ENCODE results near the gene GBP7. TPM values are rescaled to one million over a fixed set of nuclear protein-coding genes. Genes with fewer than 3 reads are reported as not detected.

The GBP7 gene
- total RNA-seq, 4 donors from 2014 or later: not detected

DNA sequence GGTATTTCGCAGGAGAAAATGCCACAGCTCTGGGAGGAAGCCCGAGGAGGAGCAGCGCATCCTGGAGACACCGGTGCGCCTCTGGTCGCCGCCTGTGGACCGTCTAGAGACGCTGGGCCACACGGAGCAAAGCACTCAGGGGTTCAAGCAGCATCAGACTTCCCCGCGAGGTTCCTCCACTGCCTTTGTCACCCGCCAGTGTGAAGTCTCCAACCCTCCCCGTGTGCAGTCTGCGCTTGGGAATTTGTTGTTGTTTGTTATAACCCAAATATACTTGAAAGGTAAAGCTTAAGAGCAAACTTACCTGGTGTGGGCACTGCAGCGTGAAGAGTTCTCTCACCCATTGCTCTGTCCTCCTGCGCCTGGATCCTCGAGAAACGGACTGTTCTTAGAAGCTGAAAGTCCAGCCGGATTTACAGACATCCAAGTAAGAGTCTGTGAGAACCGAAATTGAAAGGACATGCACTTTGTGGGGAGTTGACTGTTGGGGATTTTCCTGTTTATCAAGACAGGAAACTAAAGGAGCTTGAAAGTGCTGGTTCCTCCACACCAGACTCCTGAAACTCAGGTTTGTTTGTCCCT lies 22.8 kb upstream of the GBP7 start, which contains the start of gene GBP4:
GBP4 (minus strand) TSS at position 452 of the 582 bp plus-strand sequence; CDS start at position 344, 108 bp downstream.
- no peak for DNase-seq (ENCODE audit: low spot score in 2 of 2)
- intact Hi-C loops (cut with DNase I; ENCODE audit: low total_unique reads): no loop called here
- TF ChIP-seq POLR2A (IDR thresholded peaks at IDR 0.05): no peak
- TF ChIP-seq, protein P1, sequence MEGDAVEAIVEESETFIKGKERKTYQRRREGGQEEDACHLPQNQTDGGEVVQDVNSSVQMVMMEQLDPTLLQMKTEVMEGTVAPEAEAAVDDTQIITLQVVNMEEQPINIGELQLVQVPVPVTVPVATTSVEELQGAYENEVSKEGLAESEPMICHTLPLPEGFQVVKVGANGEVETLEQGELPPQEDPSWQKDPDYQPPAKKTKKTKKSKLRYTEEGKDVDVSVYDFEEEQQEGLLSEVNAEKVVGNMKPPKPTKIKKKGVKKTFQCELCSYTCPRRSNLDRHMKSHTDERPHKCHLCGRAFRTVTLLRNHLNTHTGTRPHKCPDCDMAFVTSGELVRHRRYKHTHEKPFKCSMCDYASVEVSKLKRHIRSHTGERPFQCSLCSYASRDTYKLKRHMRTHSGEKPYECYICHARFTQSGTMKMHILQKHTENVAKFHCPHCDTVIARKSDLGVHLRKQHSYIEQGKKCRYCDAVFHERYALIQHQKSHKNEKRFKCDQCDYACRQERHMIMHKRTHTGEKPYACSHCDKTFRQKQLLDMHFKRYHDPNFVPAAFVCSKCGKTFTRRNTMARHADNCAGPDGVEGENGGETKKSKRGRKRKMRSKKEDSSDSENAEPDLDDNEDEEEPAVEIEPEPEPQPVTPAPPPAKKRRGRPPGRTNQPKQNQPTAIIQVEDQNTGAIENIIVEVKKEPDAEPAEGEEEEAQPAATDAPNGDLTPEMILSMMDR (IDR thresholded peaks at IDR 0.05): no peak
- 30 to 45% methylated on average over 21 of the region's 21 CpGs for WGBS, 2 donors
- no peak within 1 kb of the TSS for H3K4me3 ChIP-seq (ENCODE audit: low read depth, poor library complexity, severe bottlenecking)

DNA sequence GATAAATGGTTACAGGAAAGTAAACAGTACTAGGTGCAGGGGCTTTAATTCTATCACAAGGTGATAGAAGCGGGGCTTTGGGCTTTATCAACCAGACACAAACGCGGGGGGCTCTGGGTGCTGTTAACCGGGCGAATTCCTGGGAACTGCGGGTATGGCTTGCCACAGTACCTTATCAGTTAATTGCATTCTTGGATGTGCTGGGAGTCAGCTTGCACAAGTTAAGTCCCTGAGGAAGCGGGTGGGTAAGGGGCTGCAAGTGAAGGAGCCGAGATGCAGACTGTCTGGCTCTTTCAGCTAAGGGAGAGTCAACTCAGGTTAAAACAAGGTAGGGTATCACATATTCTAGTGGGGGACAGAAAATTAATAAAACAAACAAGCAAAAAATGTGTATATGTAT lies 22.3 kb upstream of the GBP7 start:
- intact Hi-C loops (cut with DNase I; ENCODE audit: low total_unique reads): no loop called here
- WGBS, 2 donors: 19 to 53% methylated on average over 8 of the region's 8 CpGs
- no peak for TF ChIP-seq POLR2A (IDR thresholded peaks at IDR 0.05)
- H3K4me3 ChIP-seq (ENCODE audit: low read depth, poor library complexity, severe bottlenecking): no peak overlapping the region
- DNase-seq (ENCODE audit: low spot score in 2 of 2): no peak

DNA sequence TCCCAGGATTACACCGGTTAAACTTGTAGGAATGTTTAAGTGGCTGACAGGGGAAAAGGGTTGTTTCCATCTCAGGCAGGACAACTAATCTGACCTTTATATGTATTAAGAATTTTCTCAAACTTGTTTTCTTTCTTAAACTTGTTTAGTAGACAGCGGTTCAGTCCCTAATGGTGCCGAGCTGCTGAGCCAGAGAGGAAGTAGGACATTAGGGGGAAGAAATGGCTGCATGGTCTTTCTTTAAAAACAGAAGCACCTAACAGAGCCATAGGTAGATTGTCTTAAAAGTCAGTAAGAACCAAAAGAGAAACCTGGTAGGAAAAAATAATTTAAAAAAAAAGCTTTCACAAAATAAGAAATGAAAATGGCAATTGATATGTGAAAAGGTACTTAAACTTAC lies 19.7 kb upstream of the GBP7 start:
- no peak overlapping the region for H3K4me3 ChIP-seq (ENCODE audit: low read depth, poor library complexity, severe bottlenecking)
- DNase-seq (ENCODE audit: low spot score in 2 of 2): no peak
- TF ChIP-seq, protein P1 (IDR thresholded peaks at IDR 0.05): no peak
- no peak for TF ChIP-seq POLR2A (IDR thresholded peaks at IDR 0.05)
- intact Hi-C loops (cut with DNase I; ENCODE audit: low total_unique reads): no loop called here
- WGBS, 2 donors: 80 to 83% methylated on average over 3 of the region's 3 CpGs

DNA sequence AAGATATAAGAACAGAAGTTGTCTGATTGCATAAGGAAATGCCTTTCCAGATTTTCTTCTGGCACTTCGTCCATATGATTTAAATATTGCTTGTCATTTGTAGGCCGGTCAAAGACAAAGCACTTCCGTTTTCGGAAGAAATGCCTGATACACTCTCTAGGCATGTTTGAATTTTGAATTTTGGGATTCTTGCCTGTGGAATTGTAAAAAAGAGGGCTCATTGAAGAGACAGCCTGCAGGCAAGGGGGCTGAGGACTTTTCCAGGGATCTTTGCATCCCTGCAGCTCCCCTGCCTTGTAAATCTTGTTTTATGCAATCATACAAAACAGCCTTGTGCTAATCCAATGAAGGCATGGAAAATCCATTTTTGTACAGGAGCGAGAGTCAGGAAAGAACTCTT lies 15.5 kb upstream of the GBP7 start:
- intact Hi-C loops (cut with DNase I; ENCODE audit: low total_unique reads): no loop called here
- H3K4me3 ChIP-seq (ENCODE audit: low read depth, poor library complexity, severe bottlenecking): no peak overlapping the region
- no peak for TF ChIP-seq POLR2A (IDR thresholded peaks at IDR 0.05)
- TF ChIP-seq, protein P1 (IDR thresholded peaks at IDR 0.05): no peak
- 69 to 75% methylated on average over 5 of the region's 5 CpGs for WGBS, 2 donors
- DNase-seq (ENCODE audit: low spot score in 2 of 2): no peak

DNA sequence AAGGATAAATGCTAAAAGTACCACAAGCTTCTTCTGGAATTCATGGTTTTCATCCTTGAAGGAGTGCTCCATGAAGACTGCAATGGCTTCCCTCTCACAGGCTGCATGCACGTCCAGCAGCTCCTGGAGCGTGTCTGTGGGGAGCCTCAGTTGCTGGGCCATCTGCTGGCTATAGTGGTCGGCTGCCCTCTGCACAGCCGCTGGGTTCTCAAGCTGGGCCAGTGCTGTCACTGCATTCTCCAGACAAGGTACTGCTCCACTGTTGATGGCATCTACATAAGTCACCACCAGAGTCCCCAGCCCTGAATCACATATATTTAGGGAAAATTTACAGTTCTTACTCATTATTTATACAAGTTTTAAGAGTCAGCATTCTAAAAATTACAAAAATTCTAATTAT lies 14.2 kb upstream of the GBP7 start:
- no peak for TF ChIP-seq POLR2A (IDR thresholded peaks at IDR 0.05)
- TF ChIP-seq, protein P1 (IDR thresholded peaks at IDR 0.05): no peak
- DNase-seq (ENCODE audit: low spot score in 2 of 2): no peak
- 88 to 95% methylated on average over 4 of the region's 4 CpGs for WGBS, 2 donors
- H3K4me3 ChIP-seq (ENCODE audit: low read depth, poor library complexity, severe bottlenecking): no peak overlapping the region
- intact Hi-C loops (cut with DNase I; ENCODE audit: low total_unique reads): no loop called here

DNA sequence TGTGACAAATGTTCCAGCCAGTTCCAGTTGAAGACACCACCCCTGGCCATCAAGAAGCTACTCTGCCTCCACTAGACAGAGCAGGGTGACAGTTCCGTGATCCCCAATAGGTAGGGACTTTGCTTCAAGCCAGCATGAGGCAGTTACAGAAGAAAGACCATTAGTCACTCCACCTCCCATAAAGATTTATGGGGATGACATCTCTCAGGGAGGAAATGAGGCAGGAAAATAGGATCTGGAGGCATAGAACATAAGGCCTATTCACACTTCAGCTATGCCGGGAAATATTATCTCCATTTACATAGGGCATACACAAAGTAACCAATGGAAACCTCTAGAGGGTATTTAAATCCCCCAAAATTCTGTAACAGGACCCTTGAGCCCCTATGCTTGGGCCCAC lies 3.5 kb upstream of the GBP7 start:
- WGBS, 2 donors: 80 to 92% methylated on average over 2 of the region's 2 CpGs
- no peak for DNase-seq (ENCODE audit: low spot score in 2 of 2)
- intact Hi-C loops (cut with DNase I; ENCODE audit: low total_unique reads): no loop called here
- H3K4me3 ChIP-seq (ENCODE audit: low read depth, poor library complexity, severe bottlenecking): no peak overlapping the region
- TF ChIP-seq, protein P1 (IDR thresholded peaks at IDR 0.05): no peak
- no peak for TF ChIP-seq POLR2A (IDR thresholded peaks at IDR 0.05)

Data from lower leg skin (tissue), 4 donors.